Kidney epithelial cell (primary cell): ENCODE data around the gene AADACL4. TPM values are rescaled to one million over a fixed set of nuclear protein-coding genes. Genes with fewer than 3 reads are reported as not detected.

Source experiments
- DNase-seq: peaks from one replicate; pipeline ENCODE4 v3.0.0-alpha.2; 2010; ENCODE audit warnings: low read depth
- H3K27me3 ChIP-seq: 2 replicates; pipeline ENCODE4 v1.6.0; 2011; ENCODE audit warnings: low read length; ENCODE audit not compliant: control insufficient read depth, insufficient read depth
- H3K36me3 ChIP-seq: 2 replicates; pipeline ENCODE4 v1.5.1; 2011; ENCODE audit warnings: low read length; ENCODE audit not compliant: control insufficient read depth, insufficient read depth
- H3K4me3 ChIP-seq: 2 replicates; pipeline ENCODE4 v1.5.1; 2011; ENCODE audit warnings: low read depth, mild to moderate bottlenecking, control low read depth, low read length
- total RNA-seq: library from RNA; depleted of rRNA; stranded (reverse); fragments of >200 nt; gene quantifications from 2 replicates; pipeline ENCODE4 v1.2.3, GENCODE V29; 2015
- TF ChIP-seq, protein P1 (sequence below): IDR thresholded peaks from 2 replicates; pipeline ENCODE4 v1.5.1; 2011; ENCODE audit warnings: mild to moderate bottlenecking, moderate library complexity, low read length, control low read depth, inconsistent platforms; ENCODE audit not compliant: insufficient read depth, poor library complexity, severe bottlenecking

AADACL4 gene
- total RNA-seq, 1 donor from 2014 or later: not detected

DNA sequence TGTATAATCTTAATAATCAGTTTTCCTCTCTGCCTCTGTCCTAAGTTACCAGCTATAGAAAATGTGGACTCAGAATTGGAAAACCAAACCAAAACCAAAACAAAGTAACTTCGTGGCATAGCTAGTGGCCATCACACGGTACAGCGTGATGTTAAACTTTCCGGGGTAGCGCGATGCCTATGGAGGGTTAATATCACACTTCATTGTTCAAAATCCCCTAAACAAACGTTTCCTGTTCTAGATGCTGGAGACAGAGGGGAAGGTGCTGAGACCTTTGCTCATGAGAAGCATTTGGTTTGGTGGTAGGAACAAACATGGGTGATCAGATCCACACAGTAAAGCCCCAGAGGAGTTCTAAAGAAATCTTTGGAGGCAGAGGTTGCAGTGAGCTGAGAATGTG, 4.9 kb downstream of the AADACL4 start:
- no peak for DNase-seq
- Histone ChIP-seq H3K36me3 (no peaks in the 10 kb centered on the region), H3K4me3 (no peak overlapping the region), H3K27me3 (no peaks in the 10 kb centered on the region)
- TF ChIP-seq, protein P1, sequence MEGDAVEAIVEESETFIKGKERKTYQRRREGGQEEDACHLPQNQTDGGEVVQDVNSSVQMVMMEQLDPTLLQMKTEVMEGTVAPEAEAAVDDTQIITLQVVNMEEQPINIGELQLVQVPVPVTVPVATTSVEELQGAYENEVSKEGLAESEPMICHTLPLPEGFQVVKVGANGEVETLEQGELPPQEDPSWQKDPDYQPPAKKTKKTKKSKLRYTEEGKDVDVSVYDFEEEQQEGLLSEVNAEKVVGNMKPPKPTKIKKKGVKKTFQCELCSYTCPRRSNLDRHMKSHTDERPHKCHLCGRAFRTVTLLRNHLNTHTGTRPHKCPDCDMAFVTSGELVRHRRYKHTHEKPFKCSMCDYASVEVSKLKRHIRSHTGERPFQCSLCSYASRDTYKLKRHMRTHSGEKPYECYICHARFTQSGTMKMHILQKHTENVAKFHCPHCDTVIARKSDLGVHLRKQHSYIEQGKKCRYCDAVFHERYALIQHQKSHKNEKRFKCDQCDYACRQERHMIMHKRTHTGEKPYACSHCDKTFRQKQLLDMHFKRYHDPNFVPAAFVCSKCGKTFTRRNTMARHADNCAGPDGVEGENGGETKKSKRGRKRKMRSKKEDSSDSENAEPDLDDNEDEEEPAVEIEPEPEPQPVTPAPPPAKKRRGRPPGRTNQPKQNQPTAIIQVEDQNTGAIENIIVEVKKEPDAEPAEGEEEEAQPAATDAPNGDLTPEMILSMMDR: no peak

DNA sequence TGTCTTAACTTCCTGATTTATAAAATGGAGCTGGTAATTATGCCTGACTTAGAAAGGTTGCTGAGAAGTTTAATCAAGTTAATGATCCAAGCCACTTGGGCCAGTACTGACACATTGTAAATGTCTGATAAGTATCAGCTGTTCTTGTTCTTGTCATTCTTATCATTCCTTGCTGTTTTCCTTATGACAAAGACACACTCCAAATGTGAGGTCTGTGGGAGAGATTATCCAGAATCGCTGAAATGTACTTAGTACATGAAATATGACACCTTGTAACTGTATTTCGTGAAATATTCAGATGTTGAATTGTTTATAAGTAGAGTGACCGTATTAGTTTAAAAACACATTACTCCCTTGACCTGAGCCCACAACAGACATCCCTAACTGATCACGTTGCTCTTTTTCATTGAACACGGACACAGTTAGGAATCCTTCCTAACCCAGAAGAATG, 6.1 kb downstream of the AADACL4 start:
- DNase-seq: peak; percentile 34
- Histone ChIP-seq H3K36me3 (no peaks in the 10 kb centered on the region), H3K27me3 (no peaks in the 10 kb centered on the region), H3K4me3 (no peak overlapping the region)
- TF ChIP-seq, protein P1: no peak

DNA sequence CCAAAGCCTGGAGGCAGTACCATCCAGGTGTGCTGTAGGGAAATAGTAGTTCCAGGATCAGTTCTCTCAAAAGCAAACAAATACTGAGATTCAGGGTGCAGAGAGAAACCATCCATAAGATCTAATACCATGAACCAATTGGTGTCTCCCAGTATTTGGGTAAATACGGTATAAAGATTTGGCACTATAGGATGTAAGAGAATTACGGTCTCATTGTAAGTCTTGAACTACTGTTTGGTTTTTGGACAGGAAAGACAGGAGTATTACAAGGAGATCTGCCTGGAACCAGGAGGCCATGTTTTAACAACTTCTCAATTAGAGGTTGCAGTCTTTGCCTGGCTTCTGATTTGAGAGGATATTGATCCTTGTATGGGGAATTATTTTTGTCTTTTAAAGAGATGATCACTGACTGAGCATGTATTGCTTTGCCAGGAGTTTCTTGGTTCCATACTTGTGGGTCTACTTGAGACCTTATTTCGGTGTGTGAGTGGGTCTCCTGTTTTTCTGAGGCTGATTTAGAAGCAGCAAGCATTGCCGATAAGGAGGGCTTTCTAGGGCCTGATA, 10.2 kb downstream of the AADACL4 start:
- Histone ChIP-seq H3K27me3 (no peaks in the 10 kb centered on the region), H3K36me3 (no peaks in the 10 kb centered on the region), H3K4me3 (no peak overlapping the region)
- DNase-seq: no peak
- TF ChIP-seq, protein P1: no peak

DNA sequence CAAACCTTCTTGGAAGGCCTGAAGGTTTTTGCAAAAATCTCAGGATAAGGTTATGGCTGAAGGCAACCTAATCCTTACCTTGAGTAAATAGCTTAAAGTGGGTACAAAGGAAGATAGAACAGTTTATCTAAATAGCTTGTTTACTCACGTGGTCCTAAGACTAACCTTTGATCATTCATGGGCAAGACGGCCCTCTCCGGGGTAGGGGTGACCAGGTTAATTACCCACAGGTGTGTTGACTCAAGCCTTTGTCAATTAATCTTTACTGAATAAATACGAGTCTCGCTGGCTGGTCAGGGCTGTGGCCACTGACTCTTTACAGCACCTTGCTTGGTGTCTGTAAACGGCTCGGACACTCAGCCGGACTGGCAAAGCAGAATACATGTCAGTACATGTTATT, 10.8 kb downstream of the AADACL4 start:
- Histone ChIP-seq H3K36me3 (no peaks in the 10 kb centered on the region), H3K4me3 (no peak overlapping the region), H3K27me3 (no peaks in the 10 kb centered on the region)

DNA sequence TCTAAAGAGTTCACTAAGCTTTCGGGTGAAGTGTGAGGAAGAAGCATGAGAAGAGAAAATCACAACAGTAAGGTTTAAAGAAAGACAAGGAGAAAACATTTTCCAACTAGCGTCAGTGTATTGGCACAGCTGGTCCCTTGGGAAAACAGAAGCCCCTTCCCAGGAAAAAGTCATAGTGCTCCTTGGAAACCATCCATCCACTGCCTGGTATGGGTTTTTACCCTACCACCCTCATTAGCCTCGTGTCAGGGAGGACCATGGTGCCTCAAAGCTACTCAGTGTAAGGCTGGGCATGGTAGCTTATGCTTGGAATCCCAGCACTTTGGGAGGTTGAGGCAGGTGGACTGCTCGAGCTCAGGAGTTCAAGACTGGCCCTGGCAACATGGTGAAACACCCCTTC, 12.7 kb downstream of the AADACL4 start:
- H3K27me3 ChIP-seq: no peaks in the 10 kb centered on the region
- no peaks in the 10 kb centered on the region for H3K36me3 ChIP-seq
- TF ChIP-seq, protein P1: no peak
- H3K4me3 ChIP-seq: no peak overlapping the region
- no peak for DNase-seq

More for the DNA sequence above, 10.8 kb downstream of the AADACL4 start:
- TF ChIP-seq, protein P1: no peak
- DNase-seq: no peak
